HG03064 (cell line): ENCODE data around the gene TRIM15.
"Not testable (repeated sequence)": the region's sequence is repeated elsewhere in the genome, so short reads cannot be mapped to it uniquely, and the experiment has no call there.

Source experiments
- ATAC-seq: cut with Tn5 transposase; IDR thresholded peaks from one replicate; pipeline ENCODE4 v1.9.1; 2021; ENCODE audit warnings: low read depth; ENCODE audit not compliant: unreplicated experiment

The TRIM15 gene

DNA sequence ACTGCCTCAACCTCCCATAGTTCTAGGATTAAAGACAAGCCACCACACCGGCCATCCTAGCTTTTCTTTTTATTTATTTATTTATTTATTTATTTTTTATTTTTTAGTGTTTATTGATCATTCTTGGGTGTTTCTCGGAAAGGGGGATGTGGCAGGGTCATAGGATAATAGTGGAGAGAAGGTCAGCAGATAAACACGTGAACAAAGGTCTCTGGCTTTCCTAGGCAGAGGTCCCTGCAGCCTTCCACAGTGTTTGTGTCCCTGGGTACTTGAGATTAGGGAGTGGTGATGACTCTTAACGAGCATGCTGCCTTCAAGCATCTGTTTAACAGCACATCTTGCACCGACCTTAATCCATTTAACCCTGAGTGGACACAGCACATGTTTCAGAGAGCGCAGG lies 58.0 kb downstream of the TRIM15 start:
- ATAC-seq = not testable (repeated sequence)

DNA sequence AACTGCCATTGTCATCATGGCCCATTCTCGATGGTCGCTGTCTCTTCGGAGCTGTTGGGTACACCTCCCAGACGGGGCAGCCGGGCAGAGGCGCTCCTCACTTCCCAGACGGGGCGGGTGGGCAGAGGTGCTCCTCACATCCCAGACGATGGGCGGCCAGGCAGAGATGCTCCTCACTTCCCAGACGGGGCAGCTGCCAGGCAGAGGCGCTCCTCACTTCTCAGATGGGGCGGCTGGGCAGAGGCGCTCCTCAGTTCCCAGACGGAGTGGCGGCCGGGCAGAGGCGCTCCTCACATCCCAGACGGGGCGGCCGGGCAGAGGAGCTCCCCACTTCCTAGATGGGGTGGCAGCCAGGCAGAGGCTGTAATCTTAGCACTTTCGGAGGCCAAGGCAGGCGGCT lies 58.6 kb downstream of the TRIM15 start:
- ATAC-seq = not testable (repeated sequence)
